HG03095 (cell line): Measurements from ENCODE around the gene PRKD1.
"Not testable (repeated sequence)": the region's sequence is repeated elsewhere in the genome, so short reads cannot be mapped to it uniquely, and the experiment has no call there.

Experiments
- ATAC-seq: cut with Tn5 transposase; IDR thresholded peaks from one replicate; pipeline ENCODE4 v1.9.1; 2021; ENCODE audit warnings: moderate library complexity; ENCODE audit not compliant: unreplicated experiment

PRKD1 gene

GRCh38 chr14:29900609-29901350, 26.9 kb downstream of the PRKD1 start:
- no peak for ATAC-seq

GRCh38 chr14:29898470-29898869, 29.2 kb downstream of the PRKD1 start:
- ATAC-seq, result no peak

GRCh38 chr14:29897181-29897580, 30.5 kb downstream of the PRKD1 start:
- no peak for ATAC-seq

- ATAC-seq, result no peak
Observed at GRCh38 chr14:29896354-29896821, 31.3 kb downstream of the PRKD1 start.

GRCh38 chr14:29895591-29896083, 32.0 kb downstream of the PRKD1 start:
- ATAC-seq, result no peak

GRCh38 chr14:29893989-29894388, 33.7 kb downstream of the PRKD1 start:
- ATAC-seq, result no peak

GRCh38 chr14:29892327-29892726, 35.3 kb downstream of the PRKD1 start:
- ATAC-seq, result no peak

- ATAC-seq, result no peak
Observed at GRCh38 chr14:29885988-29886387, 41.7 kb downstream of the PRKD1 start.

GRCh38 chr14:29868000-29868399, 59.6 kb downstream of the PRKD1 start:
- ATAC-seq, result no peak

GRCh38 chr14:29865299-29865698, 62.3 kb downstream of the PRKD1 start:
- no peak for ATAC-seq

- ATAC-seq, result no peak
Observed at GRCh38 chr14:29861996-29862395, 65.7 kb downstream of the PRKD1 start.

GRCh38 chr14:29858299-29858698, 69.3 kb downstream of the PRKD1 start:
- ATAC-seq, result peak; percentile 90

- ATAC-seq, result peak; percentile 73
Observed at GRCh38 chr14:29857551-29857950, 70.1 kb downstream of the PRKD1 start.

GRCh38 chr14:29856516-29856915, 71.1 kb downstream of the PRKD1 start:
- no peak for ATAC-seq

- ATAC-seq, result not testable (repeated sequence)
Observed at GRCh38 chr14:29853691-29854090, 74.0 kb downstream of the PRKD1 start.

GRCh38 chr14:29853272-29853671, 74.4 kb downstream of the PRKD1 start:
- no peak for ATAC-seq

- ATAC-seq, result no peak
Observed at GRCh38 chr14:29851397-29851796, 76.2 kb downstream of the PRKD1 start.

GRCh38 chr14:29847056-29847380, 80.6 kb downstream of the PRKD1 start:
- ATAC-seq, result peak; percentile 7

- ATAC-seq, result peak; percentile 72
Observed at GRCh38 chr14:29846339-29847055, 81.2 kb downstream of the PRKD1 start.

- ATAC-seq, result no peak
Observed at GRCh38 chr14:29843981-29844380, 83.7 kb downstream of the PRKD1 start.

- no peak for ATAC-seq
Observed at GRCh38 chr14:29842228-29842627, 85.4 kb downstream of the PRKD1 start.

GRCh38 chr14:29840369-29840892, 87.2 kb downstream of the PRKD1 start:
- not testable (repeated sequence) for ATAC-seq
